SW480 (cell line): Measurements from ENCODE around the gene LARGE1.
A peak's percentile ranks its signal among the peaks of the same experiment; 100 is the strongest.
"Not testable (repeated sequence)": the region's sequence is repeated elsewhere in the genome, so short reads cannot be mapped to it uniquely, and the experiment has no call there.

Source experiments
- DNase-seq: peaks from one replicate; pipeline ENCODE4 v3.0.0-alpha.2; 2016; ENCODE audit warnings: low spot score

LARGE1 gene

GRCh38 chr22:33415401-33415800 lies 504.9 kb downstream of the LARGE1 start:
- no peak for DNase-seq

GRCh38 chr22:33409079-33409478 lies 511.2 kb downstream of the LARGE1 start:
- no peak for DNase-seq

- no peak for DNase-seq
Observed at GRCh38 chr22:33405194-33405593, 515.1 kb downstream of the LARGE1 start.

GRCh38 chr22:33404723-33405122 lies 515.6 kb downstream of the LARGE1 start:
- DNase-seq = no peak

GRCh38 chr22:33402325-33402724 lies 518.0 kb downstream of the LARGE1 start:
- no peak for DNase-seq

- no peak for DNase-seq
Observed at GRCh38 chr22:33401291-33401690, 519.0 kb downstream of the LARGE1 start.

GRCh38 chr22:33400891-33401290 lies 519.4 kb downstream of the LARGE1 start:
- no peak for DNase-seq

GRCh38 chr22:33400061-33400840 lies 520.0 kb downstream of the LARGE1 start:
- no peak for DNase-seq

- DNase-seq = no peak
Observed at GRCh38 chr22:33397381-33397907, 522.8 kb downstream of the LARGE1 start.

GRCh38 chr22:33393432-33393831 lies 526.8 kb downstream of the LARGE1 start:
- DNase-seq = no peak

- no peak for DNase-seq
Observed at GRCh38 chr22:33391298-33391697, 529.0 kb downstream of the LARGE1 start.

- DNase-seq = no peak
Observed at GRCh38 chr22:33389936-33390335, 530.3 kb downstream of the LARGE1 start.

- no peak for DNase-seq
Observed at GRCh38 chr22:33386270-33386669, 534.0 kb downstream of the LARGE1 start.

- no peak for DNase-seq
Observed at GRCh38 chr22:33385611-33386010, 534.7 kb downstream of the LARGE1 start.

- no peak for DNase-seq
Observed at GRCh38 chr22:33382436-33382835, 537.8 kb downstream of the LARGE1 start.

GRCh38 chr22:33381531-33382406 lies 538.5 kb downstream of the LARGE1 start:
- DNase-seq = peak; percentile 5

GRCh38 chr22:33380789-33381530 lies 539.3 kb downstream of the LARGE1 start:
- DNase-seq = no peak

- no peak for DNase-seq
Observed at GRCh38 chr22:33379836-33380235, 540.4 kb downstream of the LARGE1 start.

GRCh38 chr22:33372875-33373274 lies 547.4 kb downstream of the LARGE1 start:
- DNase-seq = no peak

- DNase-seq = not testable (repeated sequence)
Observed at GRCh38 chr22:33363256-33363655, 557.0 kb downstream of the LARGE1 start.

- no peak for DNase-seq
Observed at GRCh38 chr22:33362702-33363101, 557.6 kb downstream of the LARGE1 start.

GRCh38 chr22:33361581-33361980 lies 558.7 kb downstream of the LARGE1 start:
- DNase-seq = no peak
